Gastrocnemius medialis (tissue), 4 donors: ENCODE data around the gene RBMX. TPM values are rescaled to one million over a fixed set of nuclear protein-coding genes. Genes with fewer than 3 reads are reported as not detected.

Experiments
- ATAC-seq, 2 donors: fragments of 150-250 bp; one replicate each; pipeline ENCODE4 v1.9.1; 2016
- DNase-seq, 2 donors: peaks; one replicate each; pipeline ENCODE4 v3.0.0-alpha.2; 2019
- H3K27ac ChIP-seq, 4 donors: fragments of 200-600 bp; sonication (generic); 1 replicate in 1 of 4; 2 replicates in 3 of 4; pipeline ENCODE4 v1.5.1; 2016 to 2018; ENCODE audit warnings: mild to moderate bottlenecking in 2 of 4, moderate library complexity in 1 of 4
- H3K27me3 ChIP-seq, 3 donors: fragments of 200-600 bp; sonication (generic) in 2 of 3; 1 replicate in 1 of 3; 2 replicates in 2 of 3; pipeline versions ENCODE4 v1.5.1 to v1.6.0; 2016 to 2019; ENCODE audit warnings: mild to moderate bottlenecking in 1 of 3, moderate library complexity in 1 of 3
- H3K36me3 ChIP-seq, 2 donors: fragments of 200-600 bp; sonication (generic) in 1 of 2; one replicate each; pipeline ENCODE4 v1.5.1; 2017 to 2018
- H3K4me1 ChIP-seq, 2 donors: fragments of 200-600 bp; sonication (generic) in 1 of 2; one replicate each; pipeline ENCODE4 v1.5.1; 2016 to 2017; ENCODE audit warnings: mild to moderate bottlenecking in 2 of 2
- H3K4me3 ChIP-seq, 4 donors: fragments of 200-600 bp; sonication (generic) in 3 of 4; 1 replicate in 1 of 4; 2 replicates in 3 of 4; pipeline ENCODE4 v1.5.1; 2016 to 2019; ENCODE audit warnings: mild to moderate bottlenecking in 2 of 4
- H3K9me3 ChIP-seq, 3 donors: fragments of 200-600 bp; sonication (generic) in 2 of 3; 1 replicate in 1 of 3; 2 replicates in 2 of 3; pipeline ENCODE4 v1.5.1; 2016 to 2019
- POLR2A ChIP-seq, 2 donors: fragments of 450-650 bp; IDR thresholded peaks; one replicate each; pipeline ENCODE4 v1.6.1; 2017; ENCODE audit warnings: antibody characterized with exemption in 2 of 2, mild to moderate bottlenecking in 2 of 2, moderate library complexity in 2 of 2
- in situ Hi-C, 4 donors: fragments of 200-750 bp; cut with MboI; loops; one replicate each; pipeline versions ENCODE4 v1.15.0 to v1.8.0; 2017; ENCODE audit warnings: low sequenced_read_pairs in 4 of 4
- intact Hi-C: fragments of 100-400 bp; cut with DNase I; formaldehyde crosslinking; loops from one replicate; pipeline ENCODE4 v1.15.1; 2023; ENCODE audit warnings: low total_unique reads
- total RNA-seq, 4 donors: library from RNA; depleted of rRNA; stranded (reverse); fragments of >200 nt; gene quantifications; one replicate each; pipeline versions ENCODE4 v1.1.0 to v1.2.3, GENCODE V29; 2016
- TF ChIP-seq, protein P1 (sequence below), 5 experiments: fragments of 450-650 bp in 3 of 5; fragments of 200-600 bp in 2 of 5; sonication (generic) in 2 of 5; IDR thresholded peaks in 4 of 5; conservative IDR thresholded peaks in 1 of 5; 1 replicate in 4 of 5; 2 replicates in 1 of 5; pipeline ENCODE4 v1.5.1; 2016 to 2019; ENCODE audit warnings: antibody characterized with exemption in 5 of 5, mild to moderate bottlenecking in 3 of 5, moderate library complexity in 3 of 5

The RBMX gene
- total RNA-seq, 4 donors from 2014 or later: 113 to 339 (median 248) TPM

DNA sequence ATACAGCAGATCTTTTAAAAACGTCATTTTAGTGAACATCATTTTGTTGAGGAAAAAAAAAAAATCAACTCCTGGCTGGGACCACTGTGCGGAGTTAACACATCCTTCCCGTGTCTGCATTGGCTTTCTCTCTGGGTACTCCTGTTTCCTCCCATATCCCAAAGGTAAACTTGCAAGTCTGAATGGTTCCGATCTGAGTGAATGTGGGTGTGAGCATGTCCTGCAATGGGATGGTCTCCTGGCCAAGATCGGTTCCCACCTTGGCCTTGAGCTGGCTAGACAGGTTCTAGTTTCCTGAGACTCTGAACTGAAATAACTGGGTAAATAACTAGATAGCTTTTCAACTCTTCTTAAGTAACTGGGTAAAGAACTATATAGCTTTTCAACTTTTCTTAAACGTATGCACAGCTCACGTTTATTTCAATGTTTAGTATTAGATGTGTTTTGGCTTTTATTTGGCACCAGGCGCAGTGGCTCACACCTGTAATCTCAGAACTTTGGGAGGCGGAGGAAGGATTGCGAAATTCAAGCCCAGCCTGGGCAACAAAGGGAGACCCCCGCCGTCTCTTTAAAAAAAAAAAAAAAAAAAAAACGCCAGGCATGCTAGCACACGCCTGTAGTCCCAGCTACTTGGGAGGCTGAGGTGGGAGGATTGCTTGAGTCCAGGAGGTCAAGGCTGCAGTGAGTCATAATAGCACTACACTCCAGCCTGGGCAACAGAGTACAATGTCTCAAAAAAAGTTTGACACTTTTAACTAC is 14.0 kb downstream of the RBMX start:
- intact Hi-C loops: no loop called here

DNA sequence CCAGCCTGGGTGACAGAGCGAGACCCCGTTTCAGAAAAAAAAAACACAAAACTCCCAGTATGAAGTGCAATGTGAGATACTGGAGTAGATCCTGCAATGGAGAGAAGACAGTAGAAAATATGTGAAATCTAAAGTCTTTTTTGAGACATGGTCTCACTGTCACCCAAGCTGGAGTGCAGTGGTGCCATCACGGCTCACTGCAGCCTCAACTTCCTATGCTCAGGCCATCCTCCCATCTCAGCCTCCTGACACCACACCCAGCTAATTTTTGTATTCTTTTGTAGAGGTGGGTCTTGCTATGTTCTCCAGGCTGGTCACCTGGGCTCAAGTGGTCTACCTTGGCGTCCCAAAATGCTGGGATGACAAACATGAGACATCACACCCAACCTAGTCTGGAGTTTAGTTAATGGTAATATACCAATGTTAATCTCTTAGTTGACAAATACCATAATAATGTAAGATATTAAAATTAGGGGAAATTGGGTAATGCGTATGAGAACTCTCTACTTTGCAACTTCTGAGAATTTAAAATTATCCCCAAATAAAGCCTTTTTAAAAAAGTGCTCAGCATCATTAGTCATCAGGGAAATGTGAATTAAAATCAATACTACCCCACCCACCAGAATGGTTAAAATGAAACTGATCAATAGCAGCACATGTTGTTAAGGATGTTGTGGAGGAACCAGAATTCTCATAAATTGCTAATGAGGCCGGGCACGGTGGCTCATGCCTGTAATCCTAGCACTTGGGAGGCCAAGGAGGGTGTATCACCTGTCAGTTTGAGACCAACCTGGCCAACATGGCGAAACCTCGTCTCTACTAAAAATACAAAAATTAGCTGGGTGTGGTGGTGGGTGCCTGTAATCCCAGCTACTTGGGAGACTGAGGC is 15.0 kb downstream of the RBMX start:
- peaks cover 3 to 10% of the 10 kb centered on the region in 2 donors for H3K4me1 ChIP-seq
- H3K27ac ChIP-seq: no peak overlapping the region
- H3K9me3 ChIP-seq: no peaks in the 10 kb centered on the region
- ATAC-seq (no peak), DNase-seq (no peak)
- peaks cover 0 to 18% of the 10 kb centered on the region in 2 donors for H3K36me3 ChIP-seq
- no peak overlapping the region for H3K4me3 ChIP-seq
- intact Hi-C loops: no loop called here
- in situ Hi-C loops: no loop called here
- no peak for TF ChIP-seq POLR2A (IDR thresholded peaks at IDR 0.05)
- TF ChIP-seq, protein P1, sequence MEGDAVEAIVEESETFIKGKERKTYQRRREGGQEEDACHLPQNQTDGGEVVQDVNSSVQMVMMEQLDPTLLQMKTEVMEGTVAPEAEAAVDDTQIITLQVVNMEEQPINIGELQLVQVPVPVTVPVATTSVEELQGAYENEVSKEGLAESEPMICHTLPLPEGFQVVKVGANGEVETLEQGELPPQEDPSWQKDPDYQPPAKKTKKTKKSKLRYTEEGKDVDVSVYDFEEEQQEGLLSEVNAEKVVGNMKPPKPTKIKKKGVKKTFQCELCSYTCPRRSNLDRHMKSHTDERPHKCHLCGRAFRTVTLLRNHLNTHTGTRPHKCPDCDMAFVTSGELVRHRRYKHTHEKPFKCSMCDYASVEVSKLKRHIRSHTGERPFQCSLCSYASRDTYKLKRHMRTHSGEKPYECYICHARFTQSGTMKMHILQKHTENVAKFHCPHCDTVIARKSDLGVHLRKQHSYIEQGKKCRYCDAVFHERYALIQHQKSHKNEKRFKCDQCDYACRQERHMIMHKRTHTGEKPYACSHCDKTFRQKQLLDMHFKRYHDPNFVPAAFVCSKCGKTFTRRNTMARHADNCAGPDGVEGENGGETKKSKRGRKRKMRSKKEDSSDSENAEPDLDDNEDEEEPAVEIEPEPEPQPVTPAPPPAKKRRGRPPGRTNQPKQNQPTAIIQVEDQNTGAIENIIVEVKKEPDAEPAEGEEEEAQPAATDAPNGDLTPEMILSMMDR (IDR thresholded peaks at IDR 0.05 in 4 of 5, conservative IDR thresholded peaks at IDR 0.05 in 1 of 5): no peak
- H3K27me3 ChIP-seq: no peaks in the 10 kb centered on the region

More for the DNA sequence above, 14.0 kb downstream of the RBMX start:
- Histone ChIP-seq H3K27me3 (no peaks in the 10 kb centered on the region), H3K4me3 (no peak overlapping the region), H3K4me1 (peaks cover 3 to 10% of the 10 kb centered on the region in 2 donors), H3K9me3 (no peaks in the 10 kb centered on the region), H3K27ac (peak overlapping the region in 2 of 4 donors; percentile 48 to 57), H3K36me3 (peaks cover 0 to 22% of the 10 kb centered on the region in 2 donors)
- DNase-seq (no peak), ATAC-seq (no peak)
- TF ChIP-seq, protein P1 (IDR thresholded peaks at IDR 0.05 in 4 of 5, conservative IDR thresholded peaks at IDR 0.05 in 1 of 5): no peak
- no peak for TF ChIP-seq POLR2A (IDR thresholded peaks at IDR 0.05)
- in situ Hi-C loops: no loop called here

DNA sequence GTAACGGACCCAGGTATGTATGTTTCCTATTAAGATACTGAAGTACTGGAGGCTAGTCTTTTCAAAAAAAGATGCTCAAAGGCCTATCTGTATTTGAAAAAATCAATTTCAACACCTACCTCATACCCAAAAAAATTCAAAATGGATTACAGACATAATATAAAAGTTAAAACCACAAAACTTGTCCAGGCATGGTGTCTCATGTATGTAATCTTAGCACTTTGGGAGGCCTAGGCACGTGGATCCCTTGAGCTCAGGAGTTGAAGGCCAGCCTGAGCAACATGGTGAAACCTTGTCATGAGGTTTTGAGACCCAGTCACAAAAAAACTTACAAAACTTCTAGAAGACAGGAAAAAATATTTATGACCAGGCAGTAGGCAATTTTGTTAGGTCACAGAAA is 16.7 kb downstream of the RBMX start:
- H3K36me3 ChIP-seq: peaks cover 0 to 15% of the 10 kb centered on the region in 2 donors

DNA sequence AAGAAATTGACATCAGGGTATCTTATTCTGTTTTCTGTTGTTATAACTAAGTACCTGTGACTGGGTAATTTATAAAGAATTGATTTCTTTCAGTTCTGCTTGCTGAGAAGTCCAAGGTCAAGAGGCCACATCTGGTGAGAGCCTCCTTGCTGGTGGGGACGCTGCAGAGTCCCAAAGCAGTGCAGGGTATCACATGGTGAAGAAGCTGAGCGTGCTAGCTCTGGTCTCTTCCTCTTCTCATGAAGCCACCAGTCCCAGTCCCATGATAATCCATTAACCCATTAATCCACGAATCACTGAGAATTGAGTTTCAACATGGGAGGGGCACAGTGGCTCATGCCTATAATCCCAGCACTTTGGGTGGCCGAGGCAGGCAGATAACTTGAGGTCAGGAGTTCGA is 18.0 kb downstream of the RBMX start:
- ATAC-seq (no peak), DNase-seq (no peak)
- intact Hi-C loops: no loop called here
- TF ChIP-seq POLR2A (IDR thresholded peaks at IDR 0.05): no peak
- TF ChIP-seq, protein P1 (IDR thresholded peaks at IDR 0.05 in 4 of 5, conservative IDR thresholded peaks at IDR 0.05 in 1 of 5): no peak
- H3K27ac ChIP-seq: no peak overlapping the region
- no peaks in the 10 kb centered on the region for H3K9me3 ChIP-seq
- no peaks in the 10 kb centered on the region for H3K27me3 ChIP-seq
- peaks cover 0 to 11% of the 10 kb centered on the region in 2 donors for H3K36me3 ChIP-seq
- no peak overlapping the region for H3K4me3 ChIP-seq
- peaks cover 0 to 5% of the 10 kb centered on the region in 2 donors for H3K4me1 ChIP-seq
- in situ Hi-C loops: no loop called here

More for the DNA sequence above, 16.7 kb downstream of the RBMX start:
- in situ Hi-C loops: no loop called here
- Histone ChIP-seq H3K4me3 (no peak overlapping the region), H3K4me1 (peaks cover 0 to 10% of the 10 kb centered on the region in 2 donors), H3K9me3 (no peaks in the 10 kb centered on the region), H3K27ac (no peak overlapping the region), H3K27me3 (no peaks in the 10 kb centered on the region)
- TF ChIP-seq, protein P1 (IDR thresholded peaks at IDR 0.05 in 4 of 5, conservative IDR thresholded peaks at IDR 0.05 in 1 of 5): no peak
- TF ChIP-seq POLR2A (IDR thresholded peaks at IDR 0.05): no peak
- DNase-seq (no peak), ATAC-seq (no peak)
- intact Hi-C loops: no loop called here
